ENCODE data around the gene TBC1D22A. TPM values are rescaled to one million over a fixed set of nuclear protein-coding genes. Genes with fewer than 3 reads are reported as not detected.
A peak's percentile ranks its signal among the peaks of the same experiment; 100 is the strongest.

The TBC1D22A gene
- total RNA-seq, 8 experiments from 2014 or later: 6.6 to 31.4 (median 12.3) TPM

GRCh38 chr22:47148956-47149728, 386.7 kb downstream of the TBC1D22A start:
- Histone ChIP-seq H3K4me1 (replicated peaks in 1 of 2) (peaks cover 3 to 4% of the 10 kb centered on the region in 2 donors), H3K4me3 (no peak overlapping the region), H3K27ac (no peak overlapping the region)
- 33 to 100% (median 81%) methylated on average over 1 to 15 of the region's 31 CpGs; no CpG with 5 or more reads in 3 of the 10 experiments for WGBS, 10 experiments
- in situ Hi-C loops (cut with MboI; ENCODE audit: low pct_unique_long_range_greater_than_20kb in 2 of 9, low sequenced_read_pairs in 9 of 9, unreplicated experiment in 9 of 9): no loop called here
- peak in 5 of 8 experiments; percentile 50 to 72 (median 59) for ATAC-seq (replicated peaks in 6 of 8)

- Histone ChIP-seq H3K27ac (no peak overlapping the region), H3K4me3 (no peak overlapping the region), H3K4me1 (replicated peaks in 1 of 2) (peaks cover 3 to 4% of the 10 kb centered on the region in 2 donors)
- no peak for ATAC-seq (replicated peaks in 6 of 8)
- 93 to 100% (median 99%) methylated on average over 1 to 6 of the region's 13 CpGs; no CpG with 5 or more reads in 6 of the 10 experiments for WGBS, 10 experiments
- in situ Hi-C loops (cut with MboI; ENCODE audit: low pct_unique_long_range_greater_than_20kb in 2 of 9, low sequenced_read_pairs in 9 of 9, unreplicated experiment in 9 of 9): no loop called here
Measured at GRCh38 chr22:47149976-47150375, 387.5 kb downstream of the TBC1D22A start.

- in situ Hi-C loops (cut with MboI; ENCODE audit: low pct_unique_long_range_greater_than_20kb in 2 of 9, low sequenced_read_pairs in 9 of 9, unreplicated experiment in 9 of 9): no loop called here
- 90 to 100% methylated on average over 2 of the region's 21 CpGs; no CpG with 5 or more reads in 8 of the 10 experiments for WGBS, 10 experiments
Measured at GRCh38 chr22:47150426-47150825, 388.0 kb downstream of the TBC1D22A start.

GRCh38 chr22:47151064-47151463, 388.6 kb downstream of the TBC1D22A start:
- WGBS, 10 experiments: 83 to 100% (median 90%) methylated on average over 3 to 7 of the region's 19 CpGs; no CpG with 5 or more reads in 5 of the 10 experiments

More at GRCh38 chr22:47150426-47150825, 388.0 kb downstream of the TBC1D22A start:
- no peak for ATAC-seq (replicated peaks in 6 of 8)
- H3K27ac ChIP-seq: no peak overlapping the region
- H3K4me1 ChIP-seq (replicated peaks in 1 of 2): peaks cover 3 to 4% of the 10 kb centered on the region in 2 donors
- H3K4me3 ChIP-seq: no peak overlapping the region

GRCh38 chr22:47151490-47151889, 389.0 kb downstream of the TBC1D22A start:
- Histone ChIP-seq H3K4me3 (no peak overlapping the region), H3K27ac (no peak overlapping the region), H3K4me1 (replicated peaks in 1 of 2) (peaks cover 3 to 4% of the 10 kb centered on the region in 2 donors)
- 70% methylated on average over 3 of the region's 10 CpGs; no CpG with 5 or more reads in 9 of the 10 experiments for WGBS, 10 experiments
- in situ Hi-C loops (cut with MboI; ENCODE audit: low pct_unique_long_range_greater_than_20kb in 2 of 9, low sequenced_read_pairs in 9 of 9, unreplicated experiment in 9 of 9): no loop called here
- ATAC-seq (replicated peaks in 6 of 8): no peak

More at GRCh38 chr22:47151064-47151463, 388.6 kb downstream of the TBC1D22A start:
- in situ Hi-C loops (cut with MboI; ENCODE audit: low pct_unique_long_range_greater_than_20kb in 2 of 9, low sequenced_read_pairs in 9 of 9, unreplicated experiment in 9 of 9): no loop called here
- Histone ChIP-seq H3K27ac (no peak overlapping the region), H3K4me1 (replicated peaks in 1 of 2) (peaks cover 3 to 4% of the 10 kb centered on the region in 2 donors), H3K4me3 (no peak overlapping the region)
- ATAC-seq (replicated peaks in 6 of 8): no peak

GRCh38 chr22:47152236-47152635, 389.8 kb downstream of the TBC1D22A start:
- WGBS, 10 experiments: 0 to 100% (median 98%) methylated on average over 1 to 6 of the region's 17 CpGs; no CpG with 5 or more reads in 2 of the 10 experiments
- in situ Hi-C loops (cut with MboI; ENCODE audit: low pct_unique_long_range_greater_than_20kb in 2 of 9, low sequenced_read_pairs in 9 of 9, unreplicated experiment in 9 of 9): no loop called here

GRCh38 chr22:47152938-47153337, 390.5 kb downstream of the TBC1D22A start:
- H3K27ac ChIP-seq: no peak overlapping the region
- in situ Hi-C loops (cut with MboI; ENCODE audit: low pct_unique_long_range_greater_than_20kb in 2 of 9, low sequenced_read_pairs in 9 of 9, unreplicated experiment in 9 of 9): no loop called here
- 60 to 100% (median 65%) methylated on average over 1 to 3 of the region's 6 CpGs; no CpG with 5 or more reads in 5 of the 10 experiments for WGBS, 10 experiments
- H3K4me3 ChIP-seq: no peak overlapping the region
- no peak for ATAC-seq (replicated peaks in 6 of 8)
- H3K4me1 ChIP-seq (replicated peaks in 1 of 2): peaks cover 3 to 4% of the 10 kb centered on the region in 2 donors

More at GRCh38 chr22:47152236-47152635, 389.8 kb downstream of the TBC1D22A start:
- no peak overlapping the region for H3K27ac ChIP-seq
- peaks cover 3 to 4% of the 10 kb centered on the region in 2 donors for H3K4me1 ChIP-seq (replicated peaks in 1 of 2)
- no peak for ATAC-seq (replicated peaks in 6 of 8)
- H3K4me3 ChIP-seq: no peak overlapping the region

GRCh38 chr22:47153854-47154525, 391.5 kb downstream of the TBC1D22A start:
- no peak overlapping the region for H3K27ac ChIP-seq
- peaks cover 2 to 3% of the 10 kb centered on the region in 2 donors for H3K4me1 ChIP-seq (replicated peaks in 1 of 2)
- H3K4me3 ChIP-seq: no peak overlapping the region
- 55 to 100% (median 85%) methylated on average over 2 to 7 of the region's 23 CpGs; no CpG with 5 or more reads in 5 of the 10 experiments for WGBS, 10 experiments
- in situ Hi-C loops (cut with MboI; ENCODE audit: low pct_unique_long_range_greater_than_20kb in 2 of 9, low sequenced_read_pairs in 9 of 9, unreplicated experiment in 9 of 9): no loop called here
- ATAC-seq (replicated peaks in 6 of 8): peak in 3 of 8 experiments; percentile 30 to 40 (median 40)

GRCh38 chr22:47154621-47155081, 392.2 kb downstream of the TBC1D22A start:
- in situ Hi-C loops (cut with MboI; ENCODE audit: low pct_unique_long_range_greater_than_20kb in 2 of 9, low sequenced_read_pairs in 9 of 9, unreplicated experiment in 9 of 9): no loop called here
- 20 to 85% (median 74%) methylated on average over 1 to 6 of the region's 19 CpGs; no CpG with 5 or more reads in 5 of the 10 experiments for WGBS, 10 experiments
- Histone ChIP-seq H3K4me3 (no peak overlapping the region), H3K27ac (no peak overlapping the region), H3K4me1 (replicated peaks in 1 of 2) (no peaks in the 10 kb centered on the region)
- peak in 6 of 8 experiments; percentile 34 to 87 (median 64) for ATAC-seq (replicated peaks in 6 of 8)

GRCh38 chr22:47155131-47155885, 392.9 kb downstream of the TBC1D22A start:
- ATAC-seq (replicated peaks in 6 of 8): peak in 1 of 8 experiments; percentile 10
- in situ Hi-C loops (cut with MboI; ENCODE audit: low pct_unique_long_range_greater_than_20kb in 2 of 9, low sequenced_read_pairs in 9 of 9, unreplicated experiment in 9 of 9): no loop called here
- Histone ChIP-seq H3K4me1 (replicated peaks in 1 of 2) (no peaks in the 10 kb centered on the region), H3K4me3 (no peak overlapping the region), H3K27ac (no peak overlapping the region)
- 12 to 100% (median 88%) methylated on average over 1 to 10 of the region's 31 CpGs; no CpG with 5 or more reads in 2 of the 10 experiments for WGBS, 10 experiments

GRCh38 chr22:47155912-47156311, 393.5 kb downstream of the TBC1D22A start:
- WGBS, 10 experiments: 100% methylated on average over 1 of the region's 9 CpGs; no CpG with 5 or more reads in 9 of the 10 experiments
- H3K4me3 ChIP-seq: no peak overlapping the region
- H3K27ac ChIP-seq: no peak overlapping the region
- in situ Hi-C loops (cut with MboI; ENCODE audit: low pct_unique_long_range_greater_than_20kb in 2 of 9, low sequenced_read_pairs in 9 of 9, unreplicated experiment in 9 of 9): no loop called here
- no peak for ATAC-seq (replicated peaks in 6 of 8)
- no peaks in the 10 kb centered on the region for H3K4me1 ChIP-seq (replicated peaks in 1 of 2)

GRCh38 chr22:47156352-47157092, 394.1 kb downstream of the TBC1D22A start:
- no peak for ATAC-seq (replicated peaks in 6 of 8)
- Histone ChIP-seq H3K27ac (no peak overlapping the region), H3K4me3 (no peak overlapping the region), H3K4me1 (replicated peaks in 1 of 2) (no peaks in the 10 kb centered on the region)
- 88 to 100% (median 90%) methylated on average over 1 to 15 of the region's 25 CpGs; no CpG with 5 or more reads in 7 of the 10 experiments for WGBS, 10 experiments
- in situ Hi-C loops (cut with MboI; ENCODE audit: low pct_unique_long_range_greater_than_20kb in 2 of 9, low sequenced_read_pairs in 9 of 9, unreplicated experiment in 9 of 9): no loop called here

All from motor neuron (in vitro differentiated cells).